K562 (cell line): Measurements from ENCODE around the gene FAM120B. TPM values are rescaled to one million over a fixed set of nuclear protein-coding genes. Genes with fewer than 3 reads are reported as not detected.

ENCODE experiments used
- ATAC-seq: fragments of 200-7000 bp; cut with Tn5 transposase; 3 replicates; pipeline ENCODE4 v1.9.1; 2020; ENCODE audit warnings: moderate library complexity
- BruUV-seq: library from RNA; stranded (reverse); fragments of 400-500 nt; replicated peaks from 2 replicates; lab custom pipeline; 2021; lab: Mats Ljungman, UMichigan
- CTCF ChIA-PET: fragments of 300-600 bp; formaldehyde crosslinking; extraction: SDS; loops from one replicate; lab custom pipeline; 2021; ENCODE audit warnings: low intra/inter-chr PET ratio; lab: Yijun Ruan, JAX
- POLR2A ChIA-PET: fragments of 300-600, 350-650 bp; sonication (Branson Sonifier 250); formaldehyde crosslinking; extraction: SDS; loops from one replicate; lab custom pipeline; 2021; ENCODE audit warnings: antibody characterized with exemption, inconsistent platforms; lab: Yijun Ruan, JAX
- DNase-seq, 4 experiments: peaks; one replicate each; pipeline versions ENCODE4 v3.0.0 to v3.0.0-alpha.2; 2011 to 2018; ENCODE audit warnings: low spot score in 3 of 4, mixed read lengths in 3 of 4; ENCODE audit errors: extremely low read depth in 1 of 4
- FAIRE-seq: peaks from 2 replicates; lab custom pipeline; 2011; peaks lifted over from hg19 to GRCh38; lab: Jason Lieb, UNC
- H2AFZ ChIP-seq: 2 replicates; pipeline ENCODE4 v1.6.0; 2011; ENCODE audit warnings: low read depth, low read length, control low read depth, inconsistent platforms
- H3K27ac ChIP-seq: fragments of 200-600 bp; 3 replicates; pipeline ENCODE4 v1.8.0; 2011; ENCODE audit warnings: low read depth, mild to moderate bottlenecking, control low read depth, inconsistent platforms, low read length, moderate library complexity, mixed read lengths; ENCODE audit errors: extremely low read depth
- H3K27me3 ChIP-seq, 2 experiments: fragments of 300-600 bp in 1 of 2; 2 replicates in 1 of 2; 3 replicates in 1 of 2; pipeline versions ENCODE4 v1.6.0 to v1.8.0; 2011; ENCODE audit warnings: inconsistent platforms in 2 of 2, low read length in 2 of 2, mild to moderate bottlenecking in 1 of 2, mixed read lengths in 1 of 2, moderate library complexity in 1 of 2; ENCODE audit not compliant: control insufficient read depth in 2 of 2, insufficient read depth in 2 of 2
- H3K36me3 ChIP-seq: fragments of 300-600 bp; 3 replicates; pipeline ENCODE4 v1.8.0; 2011; ENCODE audit warnings: mild to moderate bottlenecking, low read length, inconsistent platforms; ENCODE audit not compliant: control insufficient read depth, insufficient read depth
- H3K4me1 ChIP-seq, 2 experiments: fragments of 200-600 bp in 1 of 2; replicated peaks in 1 of 2; 2 replicates in 1 of 2; 3 replicates in 1 of 2; pipeline versions ENCODE4 v1.5.1 to v1.8.0; 2011; ENCODE audit warnings: inconsistent platforms in 2 of 2, low read length in 2 of 2, mild to moderate bottlenecking in 1 of 2, mixed read lengths in 1 of 2, moderate library complexity in 1 of 2; ENCODE audit not compliant: control insufficient read depth in 2 of 2, insufficient read depth in 2 of 2
- H3K4me2 ChIP-seq: 2 replicates; pipeline ENCODE4 v1.6.1; 2011; ENCODE audit warnings: low read length, control low read depth, inconsistent platforms, mixed read lengths; ENCODE audit not compliant: insufficient read depth
- H3K4me3 ChIP-seq: fragments of 200-600 bp; sonication (generic), shearing (Covaris generic); 2 replicates; pipeline ENCODE4 v1.5.1; 2016; ENCODE audit warnings: control low read depth, inconsistent platforms
- H3K79me2 ChIP-seq: fragments of 200-600 bp; 3 replicates; pipeline ENCODE4 v1.8.0; 2011; ENCODE audit warnings: low read length, inconsistent platforms; ENCODE audit not compliant: control insufficient read depth, insufficient read depth
- H3K9ac ChIP-seq, 2 experiments: 2 replicates each; pipeline versions ENCODE4 v1.6.0 to v1.6.1; 2011; ENCODE audit warnings: low read depth in 2 of 2, low read length in 2 of 2, control low read depth in 1 of 2, inconsistent platforms in 1 of 2, mild to moderate bottlenecking in 1 of 2, mixed read lengths in 1 of 2; ENCODE audit not compliant: insufficient read depth in 1 of 2
- H3K9me1 ChIP-seq: one replicate; pipeline ENCODE4 v1.6.0; 2011; ENCODE audit warnings: inconsistent platforms, mild to moderate bottlenecking, low read length, moderate library complexity; ENCODE audit not compliant: control insufficient read depth, insufficient read depth
- H3K9me3 ChIP-seq: replicated peaks from 2 replicates; pipeline ENCODE4 v1.5.1; 2011; ENCODE audit warnings: low read depth, low read length, inconsistent platforms; ENCODE audit not compliant: control insufficient read depth, insufficient read depth
- H4K20me1 ChIP-seq: replicated peaks from 2 replicates; pipeline ENCODE4 v1.6.1; 2011; ENCODE audit warnings: low read length, inconsistent platforms, mixed read lengths; ENCODE audit not compliant: control insufficient read depth, insufficient read depth
- CC2D1A ChIP-seq: fragments of 450-650 bp; IDR thresholded peaks from 2 replicates; pipeline ENCODE4 v1.6.1; 2017; ENCODE audit warnings: mild to moderate bottlenecking
- FOXA1 ChIP-seq: fragments of 450-650 bp; IDR thresholded peaks from 2 replicates; pipeline ENCODE4 v1.6.1; 2016; ENCODE audit warnings: mild to moderate bottlenecking, borderline replicate concordance
- HNRNPH1 ChIP-seq: fragments of 200-400 bp; formaldehyde crosslinking; optimal IDR thresholded peaks from 2 replicates; pipeline ENCODE3; 2017; ENCODE audit warnings: low read depth, mild to moderate bottlenecking, low read length, moderate library complexity
- MYC ChIP-seq, 2 experiments: fragments of 250-450 bp in 1 of 2; sonication (Bioruptor Pico) in 1 of 2; IDR thresholded peaks; 2 replicates each; pipeline versions ENCODE4 v1.5.1 to v1.6.1; 2012 to 2021; ENCODE audit warnings: low read depth in 2 of 2, borderline replicate concordance in 1 of 2, improper control_type of control experiment in 1 of 2, low read length in 1 of 2, mild to moderate bottlenecking in 1 of 2, moderate library complexity in 1 of 2
- POLR2AphosphoS2 ChIP-seq: IDR thresholded peaks from 2 replicates; pipeline ENCODE4 v1.6.1; 2012; ENCODE audit warnings: low read length, improper control_type of control experiment
- RFX5 ChIP-seq: IDR thresholded peaks from 2 replicates; pipeline ENCODE4 v1.6.1; 2011; ENCODE audit warnings: low read depth, mild to moderate bottlenecking, improper control_type of control experiment, low read length
- SMARCC2 ChIP-seq: fragments of 450-650 bp; IDR thresholded peaks from 2 replicates; pipeline ENCODE4 v1.6.1; 2017; ENCODE audit warnings: antibody characterized with exemption, moderate library complexity, mild to moderate bottlenecking, low read depth
- ZFX ChIP-seq: sonication (generic); formaldehyde crosslinking; IDR thresholded peaks from 2 replicates; pipeline ENCODE4 v1.8.0; 2022; ENCODE audit warnings: mild to moderate bottlenecking, missing genetic modification reagents, moderate library complexity
- ZKSCAN1 ChIP-seq: fragments of 150-350 bp; IDR thresholded peaks from 2 replicates; pipeline ENCODE4 v1.6.1; 2016; ENCODE audit warnings: low read depth, low read length
- WGBS: fragments of 100-300 bp; shearing (Covaris generic); methylation state at CpG from one replicate; pipeline ENCODE4 v1.1.6; 2016; ENCODE audit warnings: low coverage, mixed read lengths; ENCODE audit not compliant: insufficient coverage; ENCODE audit errors: missing lambda C conversion rate; 5-methylcytosine and 5-hydroxymethylcytosine counted together
- in situ Hi-C: fragments of 300-500 bp; cut with MboI; formaldehyde crosslinking; loops from 4 replicates; pipeline ENCODE4 v1.15.0; 2018; ENCODE audit warnings: inconsistent platforms, mixed read lengths
- intact Hi-C: fragments of 100-400 bp; cut with micrococcal nuclease; formaldehyde crosslinking; loops from 2 replicates; pipeline ENCODE4 v1.14.2; 2022
- polyA plus RNA-seq, 8 experiments: library from polyadenylated mRNA; depleted of rRNA in 4 of 8; stranded (reverse) in 5 of 8; unstranded in 3 of 8; fragments of >200 nt; fragmentation: Nextera tagmentation in 2 of 8; fragmentation: Illumina TruSeq in 1 of 8; extraction: Ambion mirVana in 2 of 8; extraction: Trizol in 1 of 8; gene quantifications; 2 replicates each; pipeline versions ENCODE4 v1.2.1 to v1.2.3, GENCODE V29; 2011 to 2014; ENCODE audit warnings: inconsistent platforms in 1 of 8, missing spikeins in 1 of 8
- total RNA-seq, 7 experiments: library from RNA; depleted of rRNA in 6 of 7; stranded (reverse); fragments of >200 nt in 6 of 7; fragmentation: Illumina TruSeq in 2 of 7; extraction: Trizol in 2 of 7; gene quantifications; 2 replicates each; pipeline versions ENCODE4 v1.2.1 to v1.2.3, GENCODE V29; 2011 to 2021; ENCODE audit warnings: low replicate concordance in 1 of 7
- TF ChIP-seq, protein P1 (sequence below), 2 experiments: fragments of 250-450 bp in 1 of 2; fragments of 450-650 bp in 1 of 2; sonication (Bioruptor Pico) in 1 of 2; IDR thresholded peaks; 2 replicates each; pipeline versions ENCODE4 v1.6.1 to v1.8.0; 2016 to 2021; ENCODE audit warnings: mild to moderate bottlenecking in 2 of 2, moderate library complexity in 2 of 2, missing compliant biosample characterization in 1 of 2, missing genetic modification characterization in 1 of 2
- TF ChIP-seq, protein P2 (sequence below): sonication (generic); formaldehyde crosslinking; IDR thresholded peaks from 2 replicates; pipeline ENCODE4 v1.8.1; 2023; ENCODE audit warnings: mild to moderate bottlenecking, missing genetic modification reagents
- TF ChIP-seq, protein P3 (sequence below): fragments of 450-650 bp; formaldehyde crosslinking; IDR thresholded peaks from 2 replicates; pipeline ENCODE4 v1.4.0; 2022; ENCODE audit warnings: missing genetic modification characterization
- TF ChIP-seq, protein P4 (sequence below): fragments of 250-450 bp; sonication (Bioruptor Pico); IDR thresholded peaks from 2 replicates; pipeline ENCODE4 v1.8.0; 2021; ENCODE audit warnings: moderate library complexity, mild to moderate bottlenecking, inconsistent platforms
- TF ChIP-seq, protein P5 (sequence below): IDR thresholded peaks from 2 replicates; pipeline ENCODE4 v1.6.1; 2014; ENCODE audit warnings: antibody characterized with exemption

Gene FAM120B
- total and polyA plus RNA-seq, 9 of the 15 experiments (the other 6 are each of a cell fraction or from before 2014, with no cell fraction given), result 3.5 to 22.6 (median 14.7) TPM

DNA sequence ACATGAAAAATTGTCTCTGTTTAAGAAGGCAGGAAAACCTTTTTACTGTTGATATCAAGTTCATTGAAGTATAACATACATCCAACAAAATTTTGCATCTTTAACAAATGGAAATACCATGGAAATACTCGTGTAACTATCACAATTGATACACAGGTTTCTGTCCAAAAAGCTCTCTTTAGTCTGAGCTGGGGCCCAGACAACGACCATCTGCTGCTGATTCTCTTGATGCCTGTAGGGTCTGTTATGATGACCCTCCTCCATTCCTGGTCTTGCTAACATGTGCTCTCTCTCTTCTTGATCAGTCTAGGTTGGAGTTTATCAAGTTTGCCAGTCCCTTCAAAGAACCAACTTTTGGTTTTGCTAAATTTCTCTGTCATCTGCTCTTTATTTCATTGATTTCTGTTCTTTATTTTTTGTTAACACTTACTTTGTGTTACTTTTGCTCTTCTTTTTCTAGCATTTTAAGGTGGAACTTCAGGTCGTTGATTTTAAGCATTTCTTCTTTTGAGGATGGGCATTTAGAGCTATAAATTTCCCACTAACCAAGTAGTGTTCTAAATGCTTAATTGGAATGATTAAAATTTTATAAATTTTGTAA is 129.8 kb downstream of the FAM120B start:
- no peaks in the 10 kb centered on the region for H3K9me3 ChIP-seq
- H3K4me1 ChIP-seq, result peaks cover 0 to 11% of the 10 kb centered on the region in 2 experiments; a peak in 2 of 5 replicates
- no peak overlapping the region for H3K4me3 ChIP-seq
- no peaks in the 10 kb centered on the region for H3K36me3 ChIP-seq
- H4K20me1 ChIP-seq, result no peaks in the 10 kb centered on the region; the same call in 1 of the 2 replicates
- H3K4me2 ChIP-seq, result no peak overlapping the region
- ChIA-PET CTCF (no interaction called here), POLR2A (interaction anchor here (2.6 kb wide), 1 partner anchor 10 kb away, joined by 12 read pairs; no protein-coding TSS in a partner anchor)
- H3K27me3 ChIP-seq, result peaks cover 64 to 78% of the 10 kb centered on the region in 2 experiments
- in situ Hi-C loops, result no loop called here
- no peaks in the 10 kb centered on the region for H3K9me1 ChIP-seq
- FAIRE-seq (peak; percentile 19), DNase-seq (no peak), ATAC-seq (no peak)
- no peak overlapping the region for H3K27ac ChIP-seq
- intact Hi-C loops, result loop anchor here (5.0 kb wide), 1 partner anchor 81 kb away; no protein-coding TSS in a partner anchor
- 0% methylated on average over 3 of the region's 3 CpGs for WGBS
- no TSS peak for BruUV-seq
- no peak for TF ChIP-seq POLR2AphosphoS2
- no peak for TF ChIP-seq MYC (IDR thresholded peaks at IDR 0.05; ENCODE audit: low read depth, low read length)
- no peak for TF ChIP-seq MYC (CRISPR knock-in tag; IDR thresholded peaks at IDR 0.05; ENCODE audit: borderline replicate concordance, low read depth)
- TF ChIP-seq CC2D1A, result no peak
- TF ChIP-seq, protein P1, sequence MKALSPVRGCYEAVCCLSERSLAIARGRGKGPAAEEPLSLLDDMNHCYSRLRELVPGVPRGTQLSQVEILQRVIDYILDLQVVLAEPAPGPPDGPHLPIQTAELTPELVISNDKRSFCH (CRISPR knock-in tag; IDR thresholded peaks at IDR 0.05), result no peak
- TF ChIP-seq, protein P1 (tag; IDR thresholded peaks at IDR 0.05), result no peak
- no peak for TF ChIP-seq FOXA1
- TF ChIP-seq, protein P2, sequence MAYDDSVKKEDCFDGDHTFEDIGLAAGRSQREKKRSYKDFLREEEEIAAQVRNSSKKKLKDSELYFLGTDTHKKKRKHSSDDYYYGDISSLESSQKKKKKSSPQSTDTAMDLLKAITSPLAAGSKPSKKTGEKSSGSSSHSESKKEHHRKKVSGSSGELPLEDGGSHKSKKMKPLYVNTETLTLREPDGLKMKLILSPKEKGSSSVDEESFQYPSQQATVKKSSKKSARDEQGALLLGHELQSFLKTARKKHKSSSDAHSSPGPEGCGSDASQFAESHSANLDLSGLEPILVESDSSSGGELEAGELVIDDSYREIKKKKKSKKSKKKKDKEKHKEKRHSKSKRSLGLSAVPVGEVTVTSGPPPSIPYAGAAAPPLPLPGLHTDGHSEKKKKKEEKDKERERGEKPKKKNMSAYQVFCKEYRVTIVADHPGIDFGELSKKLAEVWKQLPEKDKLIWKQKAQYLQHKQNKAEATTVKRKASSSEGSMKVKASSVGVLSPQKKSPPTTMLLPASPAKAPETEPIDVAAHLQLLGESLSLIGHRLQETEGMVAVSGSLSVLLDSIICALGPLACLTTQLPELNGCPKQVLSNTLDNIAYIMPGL (CRISPR knock-in tag), result no peak
- TF ChIP-seq, protein P3, sequence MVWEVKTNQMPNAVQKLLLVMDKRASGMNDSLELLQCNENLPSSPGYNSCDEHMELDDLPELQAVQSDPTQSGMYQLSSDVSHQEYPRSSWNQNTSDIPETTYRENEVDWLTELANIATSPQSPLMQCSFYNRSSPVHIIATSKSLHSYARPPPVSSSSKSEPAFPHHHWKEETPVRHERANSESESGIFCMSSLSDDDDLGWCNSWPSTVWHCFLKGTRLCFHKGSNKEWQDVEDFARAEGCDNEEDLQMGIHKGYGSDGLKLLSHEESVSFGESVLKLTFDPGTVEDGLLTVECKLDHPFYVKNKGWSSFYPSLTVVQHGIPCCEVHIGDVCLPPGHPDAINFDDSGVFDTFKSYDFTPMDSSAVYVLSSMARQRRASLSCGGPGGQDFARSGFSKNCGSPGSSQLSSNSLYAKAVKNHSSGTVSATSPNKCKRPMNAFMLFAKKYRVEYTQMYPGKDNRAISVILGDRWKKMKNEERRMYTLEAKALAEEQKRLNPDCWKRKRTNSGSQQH (CRISPR knock-in tag), result no peak
- TF ChIP-seq ZKSCAN1, result no peak
- no peak for TF ChIP-seq RFX5
- no peak for TF ChIP-seq ZFX (CRISPR knock-in tag)
- no peak for TF ChIP-seq SMARCC2
- TF ChIP-seq, protein P4, sequence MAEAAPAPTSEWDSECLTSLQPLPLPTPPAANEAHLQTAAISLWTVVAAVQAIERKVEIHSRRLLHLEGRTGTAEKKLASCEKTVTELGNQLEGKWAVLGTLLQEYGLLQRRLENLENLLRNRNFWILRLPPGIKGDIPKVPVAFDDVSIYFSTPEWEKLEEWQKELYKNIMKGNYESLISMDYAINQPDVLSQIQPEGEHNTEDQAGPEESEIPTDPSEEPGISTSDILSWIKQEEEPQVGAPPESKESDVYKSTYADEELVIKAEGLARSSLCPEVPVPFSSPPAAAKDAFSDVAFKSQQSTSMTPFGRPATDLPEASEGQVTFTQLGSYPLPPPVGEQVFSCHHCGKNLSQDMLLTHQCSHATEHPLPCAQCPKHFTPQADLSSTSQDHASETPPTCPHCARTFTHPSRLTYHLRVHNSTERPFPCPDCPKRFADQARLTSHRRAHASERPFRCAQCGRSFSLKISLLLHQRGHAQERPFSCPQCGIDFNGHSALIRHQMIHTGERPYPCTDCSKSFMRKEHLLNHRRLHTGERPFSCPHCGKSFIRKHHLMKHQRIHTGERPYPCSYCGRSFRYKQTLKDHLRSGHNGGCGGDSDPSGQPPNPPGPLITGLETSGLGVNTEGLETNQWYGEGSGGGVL (CRISPR knock-in tag), result no peak
- TF ChIP-seq, protein P5, sequence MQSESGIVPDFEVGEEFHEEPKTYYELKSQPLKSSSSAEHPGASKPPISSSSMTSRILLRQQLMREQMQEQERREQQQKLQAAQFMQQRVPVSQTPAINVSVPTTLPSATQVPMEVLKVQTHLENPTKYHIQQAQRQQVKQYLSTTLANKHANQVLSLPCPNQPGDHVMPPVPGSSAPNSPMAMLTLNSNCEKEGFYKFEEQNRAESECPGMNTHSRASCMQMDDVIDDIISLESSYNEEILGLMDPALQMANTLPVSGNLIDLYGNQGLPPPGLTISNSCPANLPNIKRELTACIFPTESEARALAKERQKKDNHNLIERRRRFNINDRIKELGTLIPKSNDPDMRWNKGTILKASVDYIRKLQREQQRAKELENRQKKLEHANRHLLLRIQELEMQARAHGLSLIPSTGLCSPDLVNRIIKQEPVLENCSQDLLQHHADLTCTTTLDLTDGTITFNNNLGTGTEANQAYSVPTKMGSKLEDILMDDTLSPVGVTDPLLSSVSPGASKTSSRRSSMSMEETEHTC, result no peak
- TF ChIP-seq HNRNPH1, result no peak
- H3K9ac ChIP-seq, result no peak overlapping the region
- H3K79me2 ChIP-seq, result no peaks in the 10 kb centered on the region
- no peak overlapping the region for H2AFZ ChIP-seq
